GM04504 (cell line): Measurements from ENCODE around the gene GLI2.

Source experiments
- DNase-seq: peaks from one replicate; pipeline ENCODE4 v3.0.0-alpha.2; 2012; ENCODE audit warnings: low read depth

The GLI2 gene

DNA sequence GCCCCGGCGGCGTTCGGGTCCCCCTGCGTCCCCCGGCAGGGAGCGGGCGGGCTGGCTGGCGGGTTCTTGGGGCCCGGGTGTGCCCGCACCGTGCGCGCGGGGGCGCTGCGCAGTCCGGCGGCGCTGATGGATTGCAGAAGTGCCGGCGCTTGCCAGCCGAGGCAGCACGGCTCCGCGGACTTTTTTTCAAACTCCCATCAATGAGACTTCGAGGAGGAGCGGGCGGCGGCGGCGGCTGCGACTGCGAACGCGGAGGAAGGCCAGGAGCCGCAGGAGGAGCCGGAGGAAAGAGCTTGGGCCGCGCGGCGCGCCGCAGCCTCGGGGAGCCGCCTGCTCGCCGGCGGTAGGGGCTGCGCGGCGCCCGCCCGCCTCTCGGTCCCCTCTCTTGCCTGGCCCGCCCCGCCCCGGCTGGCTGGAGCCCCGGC, at the start of gene GLI2:
TSS of gene GLI2 (plus strand) at position 123 of the 425 bp plus-strand sequence. CDS start 61,453 bp downstream, outside the sequence.
- peak; percentile 68 for DNase-seq

GRCh38 chr2:120685974-120686297, 49.7 kb upstream of the GLI2 start:
- DNase-seq = no peak

GRCh38 chr2:120686511-120687168, 49.0 kb upstream of the GLI2 start:
- DNase-seq = no peak

DNA sequence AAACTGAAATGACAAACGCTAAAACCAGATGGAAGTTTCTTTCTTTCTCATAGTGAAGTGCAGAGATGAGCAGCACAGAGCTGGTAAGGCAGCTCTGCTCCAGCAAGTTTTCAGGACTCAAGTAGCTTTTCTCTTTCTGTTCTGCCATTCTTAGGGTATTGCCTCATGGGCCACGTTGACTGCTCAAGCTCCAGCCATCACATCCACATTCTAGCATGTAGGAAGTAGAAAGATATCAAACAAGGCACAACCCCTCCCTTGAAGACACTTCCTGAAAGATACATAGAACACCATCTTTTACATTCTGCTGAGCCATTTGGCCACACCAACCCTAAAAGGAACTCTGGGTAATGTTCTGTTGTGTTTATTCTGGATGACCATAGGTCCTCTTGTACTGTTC, 48.5 kb upstream of the GLI2 start:
- no peak for DNase-seq

DNA sequence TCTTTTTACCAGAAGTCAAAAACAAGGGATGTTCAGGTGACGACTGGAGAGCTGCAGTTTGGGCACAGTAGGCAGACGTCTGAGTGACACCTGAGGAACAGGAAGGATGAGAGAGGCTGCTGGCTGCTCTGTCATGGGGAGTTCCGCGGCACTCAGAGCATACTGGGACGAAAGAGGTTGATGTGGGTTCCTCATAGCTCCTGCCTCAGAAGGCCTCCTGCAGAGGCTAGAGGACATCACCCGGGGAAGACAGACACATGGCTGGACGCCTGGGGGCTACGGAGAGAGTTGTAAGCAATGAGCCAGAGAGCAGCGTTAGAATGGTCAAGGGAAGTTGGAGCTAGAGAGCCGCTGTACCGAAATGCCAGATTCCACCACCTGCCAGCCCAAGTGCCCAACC, 45.1 kb upstream of the GLI2 start:
- DNase-seq = no peak

DNA sequence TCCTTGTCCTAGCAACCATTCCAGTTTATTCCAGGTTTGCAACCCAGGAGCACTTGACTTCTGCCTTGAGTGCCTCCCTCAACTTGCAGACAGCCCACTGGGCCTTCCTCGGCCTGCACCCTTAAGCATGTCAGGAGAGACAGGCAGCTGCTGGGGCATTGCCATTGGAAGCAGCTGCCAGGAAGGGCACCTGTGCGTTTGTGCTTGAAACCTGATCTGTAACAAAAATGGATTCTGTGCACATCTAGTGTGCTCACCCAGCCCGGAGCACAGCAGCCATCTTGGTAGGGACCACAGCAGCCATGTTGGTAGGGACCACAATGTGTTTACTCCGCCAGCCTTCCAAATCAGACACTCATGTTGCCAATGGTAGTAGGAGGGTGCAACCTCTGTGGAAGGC, 44.3 kb upstream of the GLI2 start:
- DNase-seq = no peak

- DNase-seq = no peak
Observed at GRCh38 chr2:120692691-120693090, 43.0 kb upstream of the GLI2 start.

- no peak for DNase-seq
Observed at GRCh38 chr2:120693121-120693520, 42.5 kb upstream of the GLI2 start.

DNA sequence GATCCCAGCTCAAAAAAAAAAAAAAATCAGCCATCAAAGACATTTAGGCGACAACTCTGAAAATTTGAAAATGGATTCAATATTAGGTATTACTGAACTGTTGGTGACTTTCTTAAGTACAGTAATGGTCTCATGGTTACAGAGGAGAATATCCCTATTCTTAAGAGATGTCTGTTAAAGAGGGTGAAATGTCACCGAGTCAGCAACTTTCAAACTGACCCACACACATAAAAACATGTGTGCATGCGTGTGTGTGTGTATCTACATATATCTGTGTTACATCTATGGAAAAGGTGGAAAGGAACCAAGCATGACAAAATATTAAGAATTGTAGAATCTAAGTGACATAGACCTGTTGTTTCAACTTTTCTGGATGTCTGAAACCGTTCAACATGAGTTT, 41.6 kb upstream of the GLI2 start:
- DNase-seq = no peak

- DNase-seq = no peak
Observed at GRCh38 chr2:120697471-120697870, 38.2 kb upstream of the GLI2 start.

DNA sequence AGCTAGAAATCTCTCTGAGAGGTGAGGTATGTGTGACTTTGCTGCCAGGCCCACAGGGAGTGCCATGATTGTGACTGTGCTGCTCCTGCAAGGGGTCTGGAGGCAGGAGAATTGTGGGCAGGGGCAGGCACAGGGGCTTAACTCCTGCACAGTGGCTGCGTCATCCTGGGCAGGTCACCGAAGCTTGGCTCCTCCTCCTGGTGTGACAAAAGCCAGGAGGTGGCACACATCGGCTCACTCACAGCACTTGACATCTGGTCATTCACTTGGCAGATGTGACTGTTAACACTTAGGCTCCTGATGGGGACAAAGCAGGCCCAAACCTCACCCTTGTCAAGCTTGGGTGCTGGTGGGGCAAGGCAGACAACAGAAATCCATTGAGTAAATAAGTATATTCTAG, 36.4 kb upstream of the GLI2 start:
- DNase-seq = no peak

DNA sequence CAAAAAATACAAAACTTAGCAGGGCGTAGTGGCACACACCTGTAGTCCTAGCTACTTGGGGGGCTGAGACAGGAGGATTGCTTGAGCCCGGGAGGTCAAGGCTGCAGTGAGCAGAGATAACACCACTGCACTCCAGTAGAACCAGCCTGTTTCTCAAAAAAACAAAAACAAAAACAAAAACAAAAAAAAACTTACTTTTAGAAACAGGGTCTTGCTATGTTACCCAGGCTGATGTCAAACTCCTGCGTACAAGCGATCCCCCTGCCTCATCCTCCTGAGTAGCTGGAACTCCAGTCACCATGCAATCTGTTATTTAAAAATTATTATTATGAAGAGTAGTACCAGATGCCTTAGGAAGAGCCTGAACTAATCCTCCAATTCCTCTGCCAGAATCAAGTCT, 35.0 kb upstream of the GLI2 start:
- no peak for DNase-seq

- no peak for DNase-seq
Observed at GRCh38 chr2:120701096-120701495, 34.6 kb upstream of the GLI2 start.

DNA sequence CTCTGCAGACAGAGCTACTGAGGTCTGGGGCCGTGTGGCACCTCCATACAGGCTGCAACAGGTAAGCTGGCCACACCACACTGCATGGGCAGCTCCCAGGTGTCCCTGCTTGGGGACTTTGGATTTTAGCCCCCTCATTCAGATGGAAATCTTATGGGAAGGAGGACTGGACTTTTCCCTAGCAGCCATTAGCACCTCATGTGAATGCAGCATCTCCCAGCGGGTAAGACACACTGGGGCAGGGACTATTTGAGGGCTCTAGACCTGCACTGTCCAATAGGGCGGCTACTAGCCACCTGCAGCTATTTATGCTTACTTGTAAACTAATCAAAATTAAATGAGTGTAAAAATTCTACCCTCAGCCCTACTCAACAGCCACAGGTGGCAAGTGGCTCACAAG, 34.2 kb upstream of the GLI2 start:
- no peak for DNase-seq

GRCh38 chr2:120702061-120702460, 33.6 kb upstream of the GLI2 start:
- DNase-seq = no peak

GRCh38 chr2:120702801-120703200, 32.9 kb upstream of the GLI2 start:
- no peak for DNase-seq

DNA sequence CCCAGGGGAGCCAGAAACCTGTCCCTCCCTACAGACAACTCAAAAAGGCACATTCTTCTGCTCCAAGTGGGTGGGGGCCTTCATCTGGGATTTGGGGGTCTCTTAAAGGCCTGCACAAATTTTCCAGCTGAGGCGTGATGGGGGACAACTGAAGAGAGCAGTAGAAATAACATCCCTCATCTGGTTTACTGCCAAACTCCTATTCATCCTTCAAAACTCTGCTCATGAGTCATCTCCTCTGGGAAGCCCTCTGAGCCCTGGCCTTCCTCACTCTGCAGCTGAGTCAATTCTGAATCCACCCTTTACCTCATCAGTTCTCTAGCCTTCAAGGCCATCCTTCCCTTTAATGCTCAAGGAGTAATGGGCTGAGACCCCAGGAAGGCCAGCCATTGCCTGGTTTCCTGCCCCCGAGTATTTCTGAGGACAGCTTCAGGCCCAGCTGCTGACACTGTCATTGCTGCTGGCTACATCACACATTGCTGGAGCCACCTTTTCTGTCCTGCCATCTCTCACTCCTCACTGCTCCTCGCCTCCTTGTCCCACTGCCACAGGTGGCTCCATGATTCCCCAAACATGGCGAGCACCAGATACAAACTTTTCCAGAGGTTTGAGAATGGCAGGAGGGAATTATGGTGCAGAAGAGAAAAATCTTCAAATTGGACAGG, 32.2 kb upstream of the GLI2 start:
- no peak for DNase-seq

GRCh38 chr2:120704696-120705095, 31.0 kb upstream of the GLI2 start:
- no peak for DNase-seq

GRCh38 chr2:120707816-120708215, 27.9 kb upstream of the GLI2 start:
- no peak for DNase-seq

GRCh38 chr2:120708944-120709607, 26.6 kb upstream of the GLI2 start:
- no peak for DNase-seq

- no peak for DNase-seq
Observed at GRCh38 chr2:120709608-120710041, 26.0 kb upstream of the GLI2 start.

DNA sequence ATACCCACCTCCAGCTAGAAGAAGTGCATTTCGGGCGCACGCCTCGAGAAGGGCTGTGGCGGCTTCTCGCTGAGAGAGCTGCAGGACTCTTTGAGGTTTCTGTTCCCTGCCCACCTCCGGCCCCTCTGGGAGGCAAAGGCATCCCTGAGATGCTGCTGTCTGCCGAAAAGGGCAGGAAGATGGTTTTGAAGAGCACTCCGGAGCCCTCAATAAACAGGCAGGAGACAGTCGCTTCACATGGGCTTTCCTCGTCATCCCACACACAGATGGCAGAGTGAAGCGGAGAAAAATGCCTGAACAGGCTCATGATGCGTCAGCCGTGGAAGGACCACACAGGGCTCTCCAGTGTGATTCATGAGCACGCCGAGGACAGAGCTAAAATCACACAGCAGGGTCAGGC, 25.4 kb upstream of the GLI2 start:
- DNase-seq = peak; percentile 32

DNA sequence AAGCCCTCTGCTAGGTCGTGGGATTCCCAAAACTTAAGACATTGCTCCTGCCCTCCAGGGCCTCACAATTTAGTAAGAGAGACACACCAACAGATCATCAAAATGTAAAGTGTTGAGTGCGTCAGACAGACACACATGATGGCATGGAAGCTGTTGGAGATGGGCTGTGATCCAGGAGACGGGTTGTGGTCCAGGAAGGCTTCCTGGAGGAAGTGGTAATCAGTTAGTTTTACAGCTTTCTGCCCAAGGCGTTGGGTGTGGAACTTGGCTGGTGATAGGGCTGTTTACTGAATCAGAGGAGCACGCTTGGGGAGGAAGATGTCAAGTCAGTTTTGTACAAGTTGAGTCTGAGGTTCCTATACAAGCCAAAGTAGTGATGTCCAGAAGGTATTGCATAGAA, 24.0 kb upstream of the GLI2 start:
- DNase-seq = no peak
